GM13977 (cell line): ENCODE measurements around the gene OTUD7B.
A peak's percentile ranks its signal among the peaks of the same experiment; 100 is the strongest.

Experiments used
- DNase-seq: peaks from one replicate; pipeline ENCODE4 v3.0.0; 2012; ENCODE audit warnings: low spot score
- CTCF ChIP-seq: IDR thresholded peaks from 2 replicates; pipeline ENCODE4 v1.5.1; 2012; ENCODE audit warnings: mild to moderate bottlenecking, control low read depth; ENCODE audit not compliant: insufficient read depth; ENCODE audit errors: extremely low read depth, missing control alignments
- in situ Hi-C: fragments of 300-500 bp; cut with MboI; formaldehyde crosslinking; loops from one replicate; pipeline ENCODE4 v1.12.0; 2022; ENCODE audit warnings: low sequenced_read_pairs, low pct_unique_long_range_greater_than_20kb, mixed read lengths, inconsistent platforms; ENCODE audit not compliant: unreplicated experiment

Gene OTUD7B

GRCh38 chr1:150020711-150021110 lies 10.2 kb upstream of the OTUD7B start:
- no peak for TF ChIP-seq CTCF
- no peak for DNase-seq
- in situ Hi-C loops, result no loop called here

DNA sequence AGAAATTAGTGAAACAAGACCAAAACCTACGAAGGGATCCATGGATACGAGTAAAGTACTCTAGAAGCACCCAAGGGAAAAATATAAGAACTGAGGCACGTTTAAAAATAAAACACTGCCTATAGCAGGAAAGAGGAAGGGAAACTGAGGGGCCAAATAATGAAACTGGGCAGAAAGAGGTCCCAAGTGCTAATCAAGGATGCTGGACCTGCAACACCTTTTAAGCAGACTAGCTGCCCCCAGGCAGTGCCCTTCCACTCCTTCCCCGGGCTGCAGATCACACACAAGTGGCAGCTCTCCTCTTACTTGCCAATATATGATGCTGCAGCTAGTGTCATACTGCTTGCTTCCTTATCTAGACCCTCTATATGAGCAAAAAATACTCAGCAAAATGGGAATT lies 7.6 kb upstream of the OTUD7B start:
- in situ Hi-C loops, result no loop called here
- TF ChIP-seq CTCF, result no peak
- DNase-seq, result no peak

DNA sequence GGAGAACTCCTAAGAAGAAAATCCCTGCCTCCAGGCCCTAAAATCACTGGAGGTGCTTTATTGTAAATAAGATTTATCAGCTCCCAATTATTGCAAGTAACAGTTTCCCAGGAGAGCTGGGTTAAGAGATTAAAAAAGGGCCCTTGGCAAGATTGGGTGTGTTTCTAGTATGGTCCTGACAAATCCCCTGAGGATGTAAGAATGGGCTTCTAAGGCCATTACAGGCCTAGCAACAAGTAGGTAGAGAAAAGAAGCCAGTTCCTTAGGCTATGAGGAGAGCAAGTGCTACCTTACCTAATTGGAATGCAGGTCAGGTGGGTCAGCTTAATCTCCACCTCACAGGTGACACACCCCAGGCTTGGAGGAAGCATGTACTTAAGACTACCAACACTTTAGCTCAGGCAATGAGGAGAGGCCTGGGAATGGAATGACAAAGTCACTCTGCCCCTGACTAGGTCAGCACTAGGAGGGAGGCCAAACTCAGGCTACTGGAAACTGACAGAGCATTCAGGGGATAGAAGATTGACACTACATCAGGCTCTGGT lies 6.8 kb upstream of the OTUD7B start:
- no peak for DNase-seq
- TF ChIP-seq CTCF, result no peak
- in situ Hi-C loops, result no loop called here

DNA sequence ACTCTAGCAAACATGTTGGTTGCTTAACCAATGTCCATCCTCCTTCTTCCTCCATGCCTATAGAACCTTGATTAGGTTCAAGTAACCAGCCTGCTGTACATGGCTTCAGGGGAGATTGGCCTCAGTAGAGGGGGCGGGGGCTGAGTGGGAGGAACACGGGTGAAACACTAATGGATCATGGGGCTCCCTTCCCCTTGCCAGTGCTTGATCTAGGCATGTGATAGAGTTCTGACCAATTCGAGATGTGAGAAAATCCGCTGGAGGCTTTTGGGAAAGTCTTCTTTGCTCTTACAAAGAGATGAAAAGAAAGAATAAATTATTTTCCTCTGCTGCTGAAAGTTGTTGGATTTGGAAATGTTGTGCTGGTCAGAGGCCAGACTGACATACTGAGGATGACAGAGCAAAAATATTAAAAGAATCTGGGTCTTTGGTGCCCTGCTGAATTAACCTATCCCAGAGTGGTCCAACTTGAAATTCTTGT lies 5.2 kb upstream of the OTUD7B start:
- TF ChIP-seq CTCF, result no peak
- in situ Hi-C loops, result no loop called here
- DNase-seq, result no peak

- TF ChIP-seq CTCF, result no peak
- in situ Hi-C loops, result no loop called here
- no peak for DNase-seq
Observed at GRCh38 chr1:150012611-150013010, 2.1 kb upstream of the OTUD7B start.

GRCh38 chr1:150009604-150010392 lies 728 bp downstream of the OTUD7B start:
- in situ Hi-C loops, result no loop called here
- no peak for TF ChIP-seq CTCF

More at GRCh38 chr1:150009604-150010392, 728 bp downstream of the OTUD7B start:
- peak; percentile 30 for DNase-seq
